Adrenal gland (tissue), 12 donors: Measurements from ENCODE around the gene CORO6. TPM values are rescaled to one million over a fixed set of nuclear protein-coding genes. Genes with fewer than 3 reads are reported as not detected.

ENCODE experiments used
- DNase-seq, 7 donors: peaks; one replicate each; pipeline ENCODE4 v3.0.0-alpha.2; 2019 to 2020
- H3K27ac ChIP-seq, 5 donors: fragments of 200-600 bp; sonication (generic) in 4 of 5; 1 replicate in 3 of 5; 2 replicates in 2 of 5; pipeline versions ENCODE4 v1.5.1 to v1.8.0; 2016 to 2020; ENCODE audit warnings: mild to moderate bottlenecking in 1 of 5
- H3K27me3 ChIP-seq: fragments of 200-600 bp; 2 replicates; pipeline ENCODE4 v1.8.0; 2021
- H3K36me3 ChIP-seq, 2 donors: fragments of 200-600 bp; replicated peaks in 1 of 2; 1 replicate in 1 of 2; 2 replicates in 1 of 2; pipeline versions ENCODE4 v1.5.1 to v1.8.0; 2018 to 2022
- H3K4me1 ChIP-seq, 2 donors: fragments of 200-600 bp; replicated peaks in 1 of 2; 1 replicate in 1 of 2; 2 replicates in 1 of 2; pipeline versions ENCODE4 v1.5.1 to v1.8.0; 2018 to 2021
- H3K4me3 ChIP-seq, 4 donors: fragments of 200-600 bp; sonication (generic) in 3 of 4; one replicate each; pipeline ENCODE4 v1.5.1; 2016 to 2018
- H3K9me3 ChIP-seq, 3 donors: fragments of 200-600 bp; sonication (generic) in 1 of 3; replicated peaks in 1 of 3; 1 replicate in 2 of 3; 2 replicates in 1 of 3; pipeline versions ENCODE4 v1.5.1 to v1.8.0; 2016 to 2021
- POLR2A ChIP-seq, 2 donors: fragments of 450-650 bp; IDR thresholded peaks; one replicate each; pipeline ENCODE4 v1.6.1; 2017; ENCODE audit warnings: antibody characterized with exemption in 2 of 2, mild to moderate bottlenecking in 2 of 2, moderate library complexity in 1 of 2
- WGBS, 4 donors: extraction: QIAGEN DNeasy Blood & Tissue Kit in 2 of 4; methylation state at CpG; one replicate each; pipeline versions ENCODE4 v1.1.5 to v1.1.7; 2013 to 2017; 5-methylcytosine and 5-hydroxymethylcytosine counted together
- intact Hi-C, 2 donors: fragments of 100-400 bp; cut with DNase I; formaldehyde crosslinking; loops; one replicate each; pipeline versions ENCODE4 v1.14.1 to v1.15.0; 2022 to 2023
- polyA plus RNA-seq, 3 donors: library from polyadenylated mRNA; stranded (reverse); fragments of 200-250 nt in 2 of 3; fragments of 350-450 nt in 1 of 3; fragmentation: Illumina TruSeq in 1 of 3; extraction: RNeasy Lipid Tissue Mini Kit (QIAGEN cat#74804) in 1 of 3; gene quantifications; one replicate each; pipeline ENCODE4 v1.2.3, GENCODE V29; 2013 to 2014
- total RNA-seq, 9 donors: library from RNA; depleted of rRNA in 4 of 9; stranded (reverse); fragments of >200 nt in 4 of 9; fragments of 120-200 nt in 1 of 9; fragmentation: NEBNext Ultra II Directional in 1 of 9; extraction: Animal tissue kit (Norgen Biotek cat#: 25700) in 1 of 9; gene quantifications; one replicate each; pipeline versions ENCODE4 v1.1.0 to v1.2.4, GENCODE V29; 2013 to 2023
- TF ChIP-seq, protein P1 (sequence below), 6 experiments: fragments of 450-650 bp in 4 of 6; fragments of 200-600 bp in 2 of 6; sonication (generic) in 1 of 6; IDR thresholded peaks; 1 replicate in 5 of 6; 2 replicates in 1 of 6; pipeline versions ENCODE4 v1.5.1 to v1.8.0; 2016 to 2021; ENCODE audit warnings: antibody characterized with exemption in 6 of 6, mild to moderate bottlenecking in 2 of 6, moderate library complexity in 1 of 6
- donor health status: healthy with polysubstance abuse.
- donor health status: Bipolar disorder and iron deficiency.
- donor health status: DM: yes; HTN: yes; CAD: no.
- donor health status: DM: no; HTN: no; CAD: no.
- donor health status: DM: no; HTN: no; CAD: no.
- donor health status: DM: yes; HTN: yes; CAD: no.

The CORO6 gene
- total and polyA plus RNA-seq, 12 donors, result 0.44 to 34.0 (median 5.6) TPM

DNA sequence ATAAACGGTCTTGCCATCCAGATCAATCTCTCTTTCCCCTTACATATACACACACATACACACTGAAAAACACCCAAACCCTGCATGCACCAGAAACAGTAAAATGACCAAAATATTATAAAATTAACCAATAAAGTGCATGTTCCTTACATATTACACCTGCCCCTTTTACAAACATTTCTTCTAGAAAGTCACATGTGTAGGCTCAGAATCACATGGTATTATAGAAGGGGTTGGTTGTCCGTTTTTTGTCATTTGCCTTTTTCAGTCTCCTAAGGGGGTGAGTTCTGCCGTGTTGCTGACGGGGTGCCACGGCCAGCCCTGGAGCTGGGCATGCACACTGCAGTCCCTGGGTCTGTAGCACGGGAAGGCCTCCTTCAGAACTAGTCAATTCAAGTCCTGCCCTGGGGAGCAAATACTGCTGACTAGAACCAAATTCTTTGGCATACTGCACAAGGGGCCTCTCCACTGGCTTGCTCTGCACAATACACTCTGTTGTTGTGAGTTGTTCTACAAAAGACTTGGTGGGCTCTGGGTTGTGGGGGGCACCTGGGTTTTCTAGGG lies 8.0 kb upstream of the CORO6 start:
- WGBS, 4 donors, result 84 to 95% (median 91%) methylated on average over 6 of the region's 6 CpGs
- no peak overlapping the region for H3K27ac ChIP-seq
- intact Hi-C loops, result no loop called here

DNA sequence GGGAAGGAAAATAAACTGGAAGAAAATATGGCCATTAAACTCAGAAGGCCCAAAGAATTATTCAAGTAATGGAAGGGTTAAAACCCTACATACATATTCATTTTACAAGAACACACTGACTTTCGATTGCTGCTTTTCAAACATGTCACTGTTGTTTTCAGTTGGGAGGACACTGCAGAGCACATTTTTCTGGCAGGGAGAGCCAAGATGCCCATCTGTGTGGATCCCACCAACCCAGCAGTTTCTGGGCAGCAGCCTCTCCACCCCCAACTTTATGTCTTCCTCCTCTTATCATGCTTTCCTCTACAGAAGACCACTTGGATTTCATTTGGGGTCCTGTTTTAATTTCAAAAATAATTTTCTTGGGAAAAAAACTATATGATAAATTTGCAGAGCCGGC lies 7.1 kb upstream of the CORO6 start:
- no peak for TF ChIP-seq POLR2A (IDR thresholded peaks at IDR 0.05)
- TF ChIP-seq, protein P1, sequence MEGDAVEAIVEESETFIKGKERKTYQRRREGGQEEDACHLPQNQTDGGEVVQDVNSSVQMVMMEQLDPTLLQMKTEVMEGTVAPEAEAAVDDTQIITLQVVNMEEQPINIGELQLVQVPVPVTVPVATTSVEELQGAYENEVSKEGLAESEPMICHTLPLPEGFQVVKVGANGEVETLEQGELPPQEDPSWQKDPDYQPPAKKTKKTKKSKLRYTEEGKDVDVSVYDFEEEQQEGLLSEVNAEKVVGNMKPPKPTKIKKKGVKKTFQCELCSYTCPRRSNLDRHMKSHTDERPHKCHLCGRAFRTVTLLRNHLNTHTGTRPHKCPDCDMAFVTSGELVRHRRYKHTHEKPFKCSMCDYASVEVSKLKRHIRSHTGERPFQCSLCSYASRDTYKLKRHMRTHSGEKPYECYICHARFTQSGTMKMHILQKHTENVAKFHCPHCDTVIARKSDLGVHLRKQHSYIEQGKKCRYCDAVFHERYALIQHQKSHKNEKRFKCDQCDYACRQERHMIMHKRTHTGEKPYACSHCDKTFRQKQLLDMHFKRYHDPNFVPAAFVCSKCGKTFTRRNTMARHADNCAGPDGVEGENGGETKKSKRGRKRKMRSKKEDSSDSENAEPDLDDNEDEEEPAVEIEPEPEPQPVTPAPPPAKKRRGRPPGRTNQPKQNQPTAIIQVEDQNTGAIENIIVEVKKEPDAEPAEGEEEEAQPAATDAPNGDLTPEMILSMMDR (IDR thresholded peaks at IDR 0.05), result no peak
- intact Hi-C loops, result loop anchor here in 1 of 2 donors (10.0 kb wide), 2 partner anchors 55 to 145 kb away; no protein-coding TSS in a partner anchor
- no peak for DNase-seq
- 59 to 80% (median 70%) methylated on average over 2 of the region's 2 CpGs for WGBS, 4 donors
- Histone ChIP-seq H3K27ac (no peak overlapping the region), H3K9me3 (no peaks in the 10 kb centered on the region), H3K27me3 (no peaks in the 10 kb centered on the region), H3K4me3 (no peak overlapping the region), H3K4me1 (no peaks in the 10 kb centered on the region), H3K36me3 (peaks cover 0 to 16% of the 10 kb centered on the region in 2 donors)

More for the DNA sequence above, 8.0 kb upstream of the CORO6 start:
- TF ChIP-seq POLR2A (IDR thresholded peaks at IDR 0.05), result no peak
- TF ChIP-seq, protein P1 (IDR thresholded peaks at IDR 0.05), result no peak
- Histone ChIP-seq H3K9me3 (no peaks in the 10 kb centered on the region), H3K4me3 (no peak overlapping the region), H3K4me1 (no peaks in the 10 kb centered on the region), H3K27me3 (no peaks in the 10 kb centered on the region), H3K36me3 (peaks cover 0 to 17% of the 10 kb centered on the region in 2 donors)
- no peak for DNase-seq

DNA sequence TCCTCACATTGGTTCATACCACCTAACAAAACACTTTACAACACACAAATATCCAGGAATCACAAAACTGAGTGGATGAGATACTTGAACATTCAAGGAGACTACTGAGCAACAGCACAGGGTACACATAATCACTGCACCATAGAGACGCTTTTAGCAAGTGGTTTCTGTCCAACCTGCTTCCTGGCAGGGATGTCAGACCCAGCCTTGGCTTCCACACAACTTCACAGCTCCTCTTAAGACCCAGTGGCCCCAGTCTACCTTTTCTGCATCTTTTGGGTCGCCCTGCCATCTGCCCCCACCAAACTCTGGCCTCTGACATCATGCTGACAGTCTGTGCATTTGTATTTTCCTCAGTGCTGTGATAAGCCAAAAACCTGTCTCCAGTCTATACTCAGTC lies 5.9 kb upstream of the CORO6 start:
- H3K9me3 ChIP-seq, result no peaks in the 10 kb centered on the region
- peaks cover 0 to 16% of the 10 kb centered on the region in 2 donors for H3K36me3 ChIP-seq
- no peak overlapping the region for H3K27ac ChIP-seq
- H3K4me1 ChIP-seq, result no peaks in the 10 kb centered on the region
- no peak for DNase-seq
- TF ChIP-seq POLR2A (IDR thresholded peaks at IDR 0.05), result no peak
- TF ChIP-seq, protein P1 (IDR thresholded peaks at IDR 0.05), result no peak
- whole genome bisulfite sequencing, 4 donors, result 83 to 96% (median 91%) methylated on average over 2 of the region's 2 CpGs
- intact Hi-C loops, result loop anchor here in 1 of 2 donors (10.0 kb wide), 2 partner anchors 56 to 146 kb away; no protein-coding TSS in a partner anchor
- no peaks in the 10 kb centered on the region for H3K27me3 ChIP-seq
- H3K4me3 ChIP-seq, result no peak overlapping the region

DNA sequence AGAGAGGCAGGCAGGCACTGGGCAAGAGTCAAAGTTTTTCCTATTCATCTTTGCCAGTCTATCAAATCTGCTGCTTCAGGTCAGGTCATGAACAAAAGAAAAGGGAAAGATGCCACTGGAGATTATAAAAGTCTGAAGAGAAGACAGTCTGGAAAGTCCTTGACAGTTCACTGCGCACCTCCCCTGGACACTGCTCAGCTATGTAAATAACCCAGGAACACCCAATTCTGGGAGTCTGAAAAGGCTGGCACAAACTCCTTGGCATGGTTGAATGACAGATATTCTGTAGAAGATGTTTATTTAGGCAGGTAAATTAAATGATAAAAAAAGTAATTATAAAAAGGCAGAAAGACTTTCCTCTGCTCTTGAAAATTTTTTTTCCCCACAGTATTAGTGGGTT lies 5.2 kb upstream of the CORO6 start:
- Histone ChIP-seq H3K27me3 (no peaks in the 10 kb centered on the region), H3K9me3 (no peaks in the 10 kb centered on the region), H3K36me3 (peaks cover 0 to 16% of the 10 kb centered on the region in 2 donors), H3K27ac (no peak overlapping the region), H3K4me3 (no peak overlapping the region), H3K4me1 (peaks cover 0 to 2% of the 10 kb centered on the region in 2 donors)
- 58 to 84% (median 70%) methylated on average over 1 of the region's 1 CpG for WGBS, 4 donors
- DNase-seq, result no peak
- intact Hi-C loops, result loop anchor here in 1 of 2 donors (10.0 kb wide), 2 partner anchors 57 to 147 kb away; no protein-coding TSS in a partner anchor
- TF ChIP-seq, protein P1 (IDR thresholded peaks at IDR 0.05), result no peak
- TF ChIP-seq POLR2A (IDR thresholded peaks at IDR 0.05), result no peak
